ENCODE measurements around the gene ATAD3B.
"Not testable (repeated sequence)": the region's sequence is repeated elsewhere in the genome, so short reads cannot be mapped to it uniquely, and the experiment has no call there.

The ATAD3B gene

GRCh38 chr1:1471389-1472052, at the start of gene ATAD3B:
Gene ATAD3B, plus strand, starts transcription at chr1:1471765. Its CDS starts 120 bp downstream, at chr1:1471885.
- peak; percentile 65 to 69 for DNase-seq (ENCODE audit: low read depth in 2 of 2)

- no peak for DNase-seq (ENCODE audit: low read depth in 2 of 2)
Measured at GRCh38 chr1:1421907-1422464, 49.6 kb upstream of the ATAD3B start.

GRCh38 chr1:1422465-1423244, 48.9 kb upstream of the ATAD3B start:
- DNase-seq (ENCODE audit: low read depth in 2 of 2): peak in 1 of 2 experiments; percentile 18

DNA sequence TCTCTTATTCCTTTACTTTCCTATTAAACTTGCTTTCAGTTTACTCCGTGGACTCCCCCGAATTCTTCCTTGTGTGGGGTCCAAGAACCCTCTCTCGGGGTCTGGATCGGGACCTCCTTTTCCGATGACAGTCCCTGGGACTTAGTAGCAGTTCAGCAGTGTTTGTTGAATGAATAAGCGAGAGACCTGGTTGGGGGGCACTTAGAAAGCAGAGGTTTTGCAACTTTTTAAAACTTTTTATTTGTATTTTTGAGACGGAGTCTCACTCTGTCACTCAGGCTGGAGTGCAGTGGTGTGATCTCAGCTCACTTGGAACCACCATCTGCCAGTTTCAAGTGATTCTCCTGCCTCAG, 48.3 kb upstream of the ATAD3B start:
- no peak for DNase-seq (ENCODE audit: low read depth in 2 of 2)

GRCh38 chr1:1424707-1425106, 46.9 kb upstream of the ATAD3B start:
- no peak for DNase-seq (ENCODE audit: low read depth in 2 of 2)

- no peak for DNase-seq (ENCODE audit: low read depth in 2 of 2)
Measured at GRCh38 chr1:1425426-1425752, 46.2 kb upstream of the ATAD3B start.

- no peak for DNase-seq (ENCODE audit: low read depth in 2 of 2)
Measured at GRCh38 chr1:1425753-1426495, 45.6 kb upstream of the ATAD3B start.

GRCh38 chr1:1426496-1427105, 45.0 kb upstream of the ATAD3B start:
- no peak for DNase-seq (ENCODE audit: low read depth in 2 of 2)

- DNase-seq (ENCODE audit: low read depth in 2 of 2): no peak
Measured at GRCh38 chr1:1427106-1427819, 44.3 kb upstream of the ATAD3B start.

DNA sequence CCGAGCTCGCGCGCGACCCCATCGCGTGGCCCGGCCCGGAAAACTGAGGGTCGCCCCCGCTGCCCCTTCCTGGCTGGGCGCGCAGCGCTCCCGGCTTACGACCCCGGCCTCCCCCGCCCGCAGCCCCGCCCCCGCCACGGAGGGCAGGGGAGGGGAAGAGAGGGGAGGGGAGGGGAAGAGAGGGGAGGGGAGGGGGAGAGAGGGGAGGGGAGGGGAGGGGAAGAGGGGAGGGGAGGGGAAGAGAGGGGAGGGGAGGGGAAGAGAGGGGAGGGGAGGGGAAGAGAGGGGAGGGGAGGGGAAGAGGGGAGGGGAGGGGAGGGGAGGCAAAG, 43.8 kb upstream of the ATAD3B start:
- no peak for DNase-seq (ENCODE audit: low read depth in 2 of 2)

DNA sequence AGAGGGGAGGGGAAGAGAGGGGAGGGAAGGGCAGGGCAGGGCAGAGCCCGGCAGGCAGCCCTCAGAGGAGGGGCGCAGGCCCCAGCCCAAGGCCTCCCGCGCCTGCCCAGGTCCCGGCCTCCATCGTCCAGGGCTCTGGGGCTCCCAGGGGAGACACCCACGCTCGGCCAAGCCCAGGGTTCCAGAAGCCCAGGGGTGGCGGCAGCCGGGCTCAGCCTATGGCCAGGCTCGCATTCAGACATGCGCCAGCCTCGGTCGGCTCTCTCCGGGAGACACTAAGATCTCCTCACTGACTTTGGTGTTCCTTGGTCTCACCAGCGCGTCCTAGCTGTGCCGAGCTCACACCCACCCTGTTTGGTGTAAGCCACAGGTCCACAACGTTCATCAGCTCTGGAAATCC, 43.4 kb upstream of the ATAD3B start:
- DNase-seq (ENCODE audit: low read depth in 2 of 2): no peak

DNA sequence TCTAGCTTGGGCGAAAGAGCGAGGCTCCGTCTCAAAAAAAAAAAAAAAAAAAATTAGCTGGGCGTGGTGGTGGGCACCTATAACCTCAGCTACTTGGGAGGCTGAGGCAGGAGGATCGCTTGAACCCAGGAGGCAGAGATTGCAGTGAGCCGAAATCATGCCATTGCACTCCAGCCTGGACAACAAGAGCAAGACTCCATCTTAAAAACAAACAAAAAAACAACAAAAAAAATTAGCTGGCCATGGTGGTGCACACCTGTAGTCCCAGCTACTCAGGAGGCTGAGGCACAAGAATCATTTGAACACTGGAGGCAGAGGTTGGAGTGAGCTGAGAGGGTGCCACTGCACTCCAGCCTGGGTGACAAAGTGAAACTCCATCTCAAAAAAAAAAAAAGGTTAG, 42.6 kb upstream of the ATAD3B start:
- DNase-seq (ENCODE audit: low read depth in 2 of 2): not testable (repeated sequence)

DNA sequence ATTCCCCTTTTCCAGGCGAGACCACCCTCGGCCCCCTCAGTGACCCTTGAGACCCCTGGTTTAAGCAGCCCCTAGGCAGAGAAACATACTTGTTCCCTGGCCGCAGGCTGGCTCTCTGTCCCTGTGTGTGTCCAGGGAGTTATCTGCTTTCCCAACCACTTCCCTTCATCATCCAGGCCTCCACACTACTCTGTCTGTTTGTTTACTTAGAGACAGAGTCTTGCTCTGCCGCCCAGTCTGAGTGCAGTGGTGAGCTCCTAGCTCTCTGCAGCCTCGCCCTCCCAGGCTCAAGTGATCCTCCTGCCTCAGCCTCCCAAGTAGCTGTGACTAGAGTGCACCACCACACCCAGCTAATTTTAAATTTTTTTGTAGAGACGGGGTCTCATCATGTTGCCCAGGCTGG, 41.9 kb upstream of the ATAD3B start:
- no peak for DNase-seq (ENCODE audit: low read depth in 2 of 2)

GRCh38 chr1:1430114-1430982, 41.2 kb upstream of the ATAD3B start:
- no peak for DNase-seq (ENCODE audit: low read depth in 2 of 2)

DNA sequence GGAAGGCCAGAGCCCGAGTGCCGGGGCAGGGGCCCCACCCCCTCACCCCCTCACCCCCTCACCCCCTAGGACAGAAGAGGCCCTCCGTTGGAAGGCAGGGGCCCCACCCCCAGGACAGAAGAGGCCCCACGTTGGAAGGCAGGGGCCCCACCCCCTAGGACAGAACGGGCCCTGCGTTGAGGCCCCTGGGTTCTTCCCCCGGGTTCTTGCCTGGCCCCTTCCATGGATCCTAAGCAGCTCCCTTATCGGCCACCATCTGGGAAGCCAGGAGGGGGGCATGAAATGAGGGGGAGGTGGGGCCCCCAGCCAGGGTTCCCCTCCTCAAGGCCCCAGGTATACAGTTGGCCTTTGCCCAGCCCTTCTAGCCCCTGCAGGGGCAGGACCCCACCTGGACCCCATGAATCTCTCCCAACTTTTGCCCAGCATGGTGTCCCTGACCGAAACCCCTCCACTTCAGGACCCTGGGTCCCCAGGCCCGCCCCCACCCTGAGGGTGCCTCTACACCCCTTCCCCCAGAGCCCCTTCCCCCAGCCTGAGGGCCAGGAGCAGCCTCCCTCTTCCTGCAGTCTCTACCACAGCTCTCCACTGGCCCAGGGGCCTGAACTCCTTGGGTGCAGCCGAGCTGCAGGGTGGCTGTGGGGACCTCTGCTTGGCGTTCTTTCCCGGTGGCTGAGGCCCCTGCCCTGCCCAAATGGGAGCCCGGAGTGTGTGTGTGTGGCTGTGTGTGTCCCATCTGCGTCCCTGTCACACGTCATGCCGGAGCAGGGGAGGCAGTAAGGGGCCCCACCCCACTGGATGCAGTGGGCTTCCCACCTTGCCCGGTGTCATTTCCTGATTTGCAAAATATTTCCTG, 40.3 kb upstream of the ATAD3B start:
- DNase-seq (ENCODE audit: low read depth in 2 of 2): no peak

- DNase-seq (ENCODE audit: low read depth in 2 of 2): no peak
Measured at GRCh38 chr1:1431845-1432273, 39.7 kb upstream of the ATAD3B start.

DNA sequence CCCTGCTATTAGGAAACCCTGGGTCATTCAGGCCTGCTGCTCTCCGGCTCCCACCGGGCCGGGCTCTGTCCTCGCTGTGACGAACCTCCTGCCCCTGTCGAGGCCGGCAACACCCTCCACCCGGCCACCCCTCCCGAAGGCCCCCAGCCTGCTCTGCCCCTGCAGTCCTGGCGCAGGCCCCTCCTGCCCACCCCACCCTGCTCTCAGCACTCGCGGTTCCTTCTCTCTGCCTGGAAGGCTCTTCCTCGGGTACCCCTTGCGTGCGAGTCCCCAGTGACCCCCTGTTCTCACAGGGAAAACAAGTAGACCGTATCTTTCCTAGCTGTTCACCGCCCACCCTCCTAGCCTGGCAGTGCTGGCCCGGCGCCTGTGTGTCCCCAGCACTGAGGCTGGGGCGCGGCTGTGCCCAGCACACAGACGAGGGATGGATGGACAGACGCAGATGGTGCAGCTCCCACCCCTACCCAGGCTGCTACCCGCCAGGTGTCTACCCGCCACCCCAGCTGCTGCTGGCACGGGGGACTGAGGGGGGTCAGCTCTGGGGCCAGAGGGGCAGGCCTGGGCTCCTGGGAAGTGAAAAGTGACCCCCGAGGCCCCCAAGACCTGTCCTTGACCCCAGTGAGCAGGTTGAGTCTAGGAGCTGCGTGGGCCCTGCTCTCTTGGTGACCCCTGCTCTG, 39.2 kb upstream of the ATAD3B start:
- no peak for DNase-seq (ENCODE audit: low read depth in 2 of 2)

- DNase-seq (ENCODE audit: low read depth in 2 of 2): no peak
Measured at GRCh38 chr1:1432951-1433803, 38.4 kb upstream of the ATAD3B start.
